Lung (tissue), 12 donors: ENCODE results near the gene SH3BP4. TPM values are rescaled to one million over a fixed set of nuclear protein-coding genes. Genes with fewer than 3 reads are reported as not detected.

Experiments
- ATAC-seq: fragments of 200-7000 bp; cut with Tn5 transposase; one replicate; pipeline ENCODE4 v1.9.1; 2020; ENCODE audit warnings: moderate number of reproducible peaks; ENCODE audit not compliant: insufficient read depth, low FRiP score
- DNase-seq, 3 donors: peaks; one replicate each; pipeline ENCODE4 v3.0.0-alpha.2; 2013 to 2017
- H3K27ac ChIP-seq, 2 donors: one replicate each; pipeline ENCODE4 v1.5.1; 2013; ENCODE audit warnings: mild to moderate bottlenecking in 2 of 2, moderate library complexity in 2 of 2, control low read depth in 1 of 2, inconsistent platforms in 1 of 2, low read depth in 1 of 2, low read length in 1 of 2
- H3K27me3 ChIP-seq, 3 donors: one replicate each; pipeline ENCODE4 v1.5.1; 2013; ENCODE audit warnings: low read length in 2 of 3; ENCODE audit not compliant: control insufficient read depth in 3 of 3, insufficient read depth in 3 of 3
- H3K36me3 ChIP-seq, 4 donors: one replicate each; pipeline ENCODE4 v1.5.1; 2013; ENCODE audit warnings: low read length in 4 of 4, mild to moderate bottlenecking in 1 of 4, moderate library complexity in 1 of 4; ENCODE audit not compliant: control insufficient read depth in 4 of 4, insufficient read depth in 4 of 4
- H3K4me1 ChIP-seq, 5 donors: one replicate each; pipeline ENCODE4 v1.5.1; 2013; ENCODE audit warnings: low read length in 5 of 5, mild to moderate bottlenecking in 2 of 5, moderate library complexity in 1 of 5; ENCODE audit not compliant: control insufficient read depth in 5 of 5, insufficient read depth in 5 of 5
- H3K4me3 ChIP-seq: one replicate; pipeline ENCODE4 v1.5.1; 2013; ENCODE audit warnings: mild to moderate bottlenecking, control low read depth, moderate library complexity
- H3K9ac ChIP-seq, 2 donors: one replicate each; pipeline ENCODE4 v1.5.1; 2013; ENCODE audit warnings: low read length in 2 of 2, control low read depth in 1 of 2; ENCODE audit not compliant: insufficient read depth in 1 of 2
- H3K9me3 ChIP-seq, 4 donors: one replicate each; pipeline ENCODE4 v1.5.1; 2013; ENCODE audit warnings: low read length in 3 of 4, mild to moderate bottlenecking in 1 of 4, moderate library complexity in 1 of 4; ENCODE audit not compliant: control insufficient read depth in 4 of 4, insufficient read depth in 3 of 4
- WGBS, 2 donors: extraction: QIAGEN DNeasy Blood & Tissue Kit; methylation state at CpG; one replicate each; pipeline ENCODE4 v1.1.7; 2013; 5-methylcytosine and 5-hydroxymethylcytosine counted together
- polyA plus RNA-seq, 2 donors: library from polyadenylated mRNA; stranded (reverse); fragments of 200-250 nt; gene quantifications; one replicate each; pipeline ENCODE4 v1.2.1, GENCODE V29; 2013
- total RNA-seq, 2 donors: library from RNA; depleted of rRNA in 1 of 2; stranded (reverse); fragments of >200 nt in 1 of 2; gene quantifications; one replicate each; pipeline ENCODE4 v1.2.1, GENCODE V29; 2014 to 2021
- TF ChIP-seq, protein P1 (sequence below): IDR thresholded peaks from 2 replicates; pipeline ENCODE4 v1.5.1; 2012; ENCODE audit warnings: mild to moderate bottlenecking; ENCODE audit errors: control extremely low read depth, extremely low read depth
- donor health status: control.
- donor health status: control.
- donor health status: Bipolar disorder and iron deficiency.
- donor health status: healthy.
- donor health status: DM: yes; HTN: yes; CAD: no.

SH3BP4 gene
- total and polyA plus RNA-seq, 4 donors: 12.0 to 36.5 (median 18.2) TPM

- TF ChIP-seq, protein P1, sequence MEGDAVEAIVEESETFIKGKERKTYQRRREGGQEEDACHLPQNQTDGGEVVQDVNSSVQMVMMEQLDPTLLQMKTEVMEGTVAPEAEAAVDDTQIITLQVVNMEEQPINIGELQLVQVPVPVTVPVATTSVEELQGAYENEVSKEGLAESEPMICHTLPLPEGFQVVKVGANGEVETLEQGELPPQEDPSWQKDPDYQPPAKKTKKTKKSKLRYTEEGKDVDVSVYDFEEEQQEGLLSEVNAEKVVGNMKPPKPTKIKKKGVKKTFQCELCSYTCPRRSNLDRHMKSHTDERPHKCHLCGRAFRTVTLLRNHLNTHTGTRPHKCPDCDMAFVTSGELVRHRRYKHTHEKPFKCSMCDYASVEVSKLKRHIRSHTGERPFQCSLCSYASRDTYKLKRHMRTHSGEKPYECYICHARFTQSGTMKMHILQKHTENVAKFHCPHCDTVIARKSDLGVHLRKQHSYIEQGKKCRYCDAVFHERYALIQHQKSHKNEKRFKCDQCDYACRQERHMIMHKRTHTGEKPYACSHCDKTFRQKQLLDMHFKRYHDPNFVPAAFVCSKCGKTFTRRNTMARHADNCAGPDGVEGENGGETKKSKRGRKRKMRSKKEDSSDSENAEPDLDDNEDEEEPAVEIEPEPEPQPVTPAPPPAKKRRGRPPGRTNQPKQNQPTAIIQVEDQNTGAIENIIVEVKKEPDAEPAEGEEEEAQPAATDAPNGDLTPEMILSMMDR: no peak
- Histone ChIP-seq H3K27ac (peak overlapping the region in 1 of 2 donors; percentile 37), H3K4me1 (peaks cover 0 to 7% (median under 1%) of the 10 kb centered on the region in 5 donors), H3K9me3 (peaks cover 0 to 3% (median 0%) of the 10 kb centered on the region in 4 donors), H3K9ac (no peak overlapping the region), H3K36me3 (peaks cover 2 to 30% (median 24%) of the 10 kb centered on the region in 4 donors), H3K27me3 (no peaks in the 10 kb centered on the region), H3K4me3 (no peak overlapping the region)
- DNase-seq: no peak
- WGBS, 2 donors: 77 to 90% methylated on average over 31 to 32 of the region's 32 CpGs
- peak; percentile 29 for ATAC-seq
Observed at GRCh38 chr2:235044501-235045271, 92.9 kb downstream of the SH3BP4 start.

GRCh38 chr2:235045336-235045972 is 93.6 kb downstream of the SH3BP4 start:
- no peak for ATAC-seq
- no peak for DNase-seq
- Histone ChIP-seq H3K27me3 (no peaks in the 10 kb centered on the region), H3K9me3 (peaks cover 0 to 3% (median 0%) of the 10 kb centered on the region in 4 donors), H3K4me3 (no peak overlapping the region), H3K9ac (no peak overlapping the region), H3K27ac (no peak overlapping the region), H3K36me3 (peaks cover 2 to 30% (median 24%) of the 10 kb centered on the region in 4 donors), H3K4me1 (peaks cover 0 to 9% (median 5%) of the 10 kb centered on the region in 5 donors)
- WGBS, 2 donors: 70 to 74% methylated on average over 15 of the region's 15 CpGs
- TF ChIP-seq, protein P1: no peak

DNA sequence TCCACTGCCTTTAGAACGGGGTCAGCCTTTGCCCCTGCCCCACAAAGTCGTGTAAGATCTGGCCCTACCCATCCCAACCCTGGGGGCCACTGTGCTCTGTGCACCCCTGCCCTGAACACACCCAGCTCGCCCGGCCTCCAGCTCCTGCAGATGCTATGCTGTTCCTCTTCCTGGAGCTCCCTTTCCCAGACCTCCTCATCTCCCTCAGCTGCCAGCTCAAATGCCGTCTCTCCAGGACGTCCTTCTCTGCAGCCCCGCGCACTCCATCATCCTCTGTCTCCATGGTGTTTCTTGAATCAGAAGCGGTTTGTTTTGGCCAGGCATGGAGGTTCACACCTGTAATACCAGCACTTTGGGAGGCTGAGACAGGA is 94.1 kb downstream of the SH3BP4 start:
- Histone ChIP-seq H3K9ac (no peak overlapping the region), H3K36me3 (peaks cover 2 to 27% (median 22%) of the 10 kb centered on the region in 4 donors), H3K27me3 (no peaks in the 10 kb centered on the region), H3K4me3 (no peak overlapping the region), H3K4me1 (peaks cover 0 to 13% (median 9%) of the 10 kb centered on the region in 5 donors), H3K9me3 (peaks cover 0 to 3% (median 0%) of the 10 kb centered on the region in 4 donors), H3K27ac (no peak overlapping the region)
- DNase-seq (no peak), ATAC-seq (no peak)
- WGBS, 2 donors: 90 to 93% methylated on average over 9 of the region's 9 CpGs
- TF ChIP-seq, protein P1: no peak
